B cell (primary cell): Measurements from ENCODE around the gene ZCCHC7. TPM values are rescaled to one million over a fixed set of nuclear protein-coding genes. Genes with fewer than 3 reads are reported as not detected.

ENCODE experiments used
- ATAC-seq: fragments of 200-7000 bp; cut with Tn5 transposase; one replicate; pipeline ENCODE4 v1.10.0; 2021; ENCODE audit warnings: low read depth, mild to moderate bottlenecking, moderate number of reproducible peaks, moderate library complexity
- CTCF ChIA-PET: fragments of 350-600 bp; sonication (Branson Sonifier 250); formaldehyde crosslinking; loops from one replicate; lab custom pipeline; 2021; ENCODE audit warnings: antibody characterized with exemption, inconsistent platforms; lab: Charles Lee
- POLR2A ChIA-PET: fragments of 350-600 bp; sonication (Branson Sonifier 250); formaldehyde crosslinking; loops from one replicate; lab custom pipeline; 2021; ENCODE audit warnings: antibody characterized with exemption; lab: Charles Lee
- DNase-seq: peaks from one replicate; pipeline ENCODE4 v3.0.0; 2013
- H2AFZ ChIP-seq: 2 replicates; pipeline ENCODE4 v1.6.1; 2012; ENCODE audit warnings: mild to moderate bottlenecking, low read depth, low read length; ENCODE audit not compliant: insufficient read depth, poor library complexity, severe bottlenecking
- H3K27ac ChIP-seq, 2 donors: 1 replicate in 1 of 2; 2 replicates in 1 of 2; pipeline ENCODE4 v1.5.1; 2012 to 2013; ENCODE audit warnings: low read length in 2 of 2, mild to moderate bottlenecking in 2 of 2, moderate library complexity in 1 of 2
- H3K27me3 ChIP-seq, 4 experiments: fragments of 200-600 bp in 1 of 4; sonication (generic) in 1 of 4; replicated peaks in 1 of 4; 1 replicate in 2 of 4; 2 replicates in 2 of 4; pipeline versions ENCODE4 v1.6.1 to v1.7.0; 2013 to 2016; ENCODE audit warnings: low read length in 3 of 4, mild to moderate bottlenecking in 2 of 4, mixed read lengths in 1 of 4, moderate library complexity in 1 of 4; ENCODE audit not compliant: insufficient read depth in 4 of 4, control insufficient read depth in 3 of 4; ENCODE audit errors: control extremely low read depth in 1 of 4
- H3K36me3 ChIP-seq, 2 experiments: replicated peaks in 1 of 2; 1 replicate in 1 of 2; 2 replicates in 1 of 2; pipeline versions ENCODE4 v1.6.1 to v1.7.1; 2013; ENCODE audit warnings: low read length in 1 of 2; ENCODE audit not compliant: insufficient read depth in 2 of 2, control insufficient read depth in 1 of 2; ENCODE audit errors: control extremely low read depth in 1 of 2, extremely low read depth in 1 of 2
- H3K4me1 ChIP-seq, 2 donors: fragments of 200-600 bp in 1 of 2; sonication (generic) in 1 of 2; 1 replicate in 1 of 2; 2 replicates in 1 of 2; pipeline versions ENCODE4 v1.5.1 to v1.6.1; 2013 to 2017; ENCODE audit warnings: low read length in 2 of 2; ENCODE audit not compliant: control insufficient read depth in 2 of 2, insufficient read depth in 2 of 2
- H3K4me2 ChIP-seq: replicated peaks from 2 replicates; pipeline ENCODE3; 2012; ENCODE audit warnings: mild to moderate bottlenecking, low read depth, low read length; ENCODE audit not compliant: poor library complexity, severe bottlenecking
- H3K4me3 ChIP-seq, 5 experiments: fragments of 200-600 bp in 1 of 5; sonication (generic) in 1 of 5; 1 replicate in 3 of 5; 2 replicates in 2 of 5; pipeline versions ENCODE4 v1.5.1 to v1.7.0; 2011 to 2016; ENCODE audit warnings: low read length in 4 of 5, mild to moderate bottlenecking in 4 of 5, low read depth in 2 of 5, control low read depth in 1 of 5, moderate library complexity in 1 of 5; ENCODE audit not compliant: insufficient read depth in 1 of 5; ENCODE audit errors: control extremely low read depth in 1 of 5, extremely low read depth in 1 of 5
- H3K79me2 ChIP-seq: fragments of 200-600 bp; sonication (generic); one replicate; pipeline ENCODE4 v1.6.0; 2016; ENCODE audit warnings: low read length; ENCODE audit not compliant: control insufficient read depth, insufficient read depth
- H3K9ac ChIP-seq: fragments of 200-600 bp; sonication (generic); 2 replicates; pipeline ENCODE4 v1.6.1; 2017; ENCODE audit warnings: mild to moderate bottlenecking, low read length, moderate library complexity
- H3K9me3 ChIP-seq, 3 donors: one replicate each; pipeline versions ENCODE4 v1.6.1 to v1.7.1; 2013; ENCODE audit warnings: low read length in 2 of 3; ENCODE audit not compliant: control insufficient read depth in 2 of 3, insufficient read depth in 1 of 3; ENCODE audit errors: control extremely low read depth in 1 of 3
- H4K20me1 ChIP-seq: 2 replicates; pipeline ENCODE4 v1.6.0; 2012; ENCODE audit warnings: mild to moderate bottlenecking, low read length; ENCODE audit not compliant: insufficient read depth, control insufficient read depth, poor library complexity, severe bottlenecking
- H3K27ac Mint-ChIP-seq: one replicate; pipeline ENCODE4 v1.8.0; 2021; ENCODE audit warnings: mixed read lengths
- H3K27me3 Mint-ChIP-seq: one replicate; pipeline ENCODE4 v1.8.0; 2021; ENCODE audit warnings: mixed read lengths
- H3K4me1 Mint-ChIP-seq: one replicate; pipeline ENCODE4 v1.8.0; 2021; ENCODE audit warnings: mixed read lengths
- H3K4me3 Mint-ChIP-seq: one replicate; pipeline ENCODE4 v1.8.0; 2021; ENCODE audit warnings: mixed read lengths
- H3K9me3 Mint-ChIP-seq: one replicate; pipeline ENCODE4 v1.8.0; 2022; ENCODE audit warnings: mixed read lengths; ENCODE audit not compliant: insufficient read depth
- CTCF ChIP-seq: fragments of 200-600 bp; IDR thresholded peaks from one replicate; pipeline ENCODE4 v1.8.0; 2022; ENCODE audit warnings: antibody characterized with exemption, mild to moderate bottlenecking
- EZH2 ChIP-seq: IDR thresholded peaks from 2 replicates; pipeline ENCODE4 v1.6.1; 2012; ENCODE audit warnings: borderline replicate concordance, low read depth, mild to moderate bottlenecking, moderate library complexity, low read length; ENCODE audit not compliant: insufficient read depth, poor library complexity, severe bottlenecking
- WGBS: methylation state at CpG from one replicate; pipeline ENCODE4 v1.1.5; 2013; ENCODE audit warnings: missing lambda C conversion rate; ENCODE audit not compliant: insufficient coverage; 5-methylcytosine and 5-hydroxymethylcytosine counted together
- intact Hi-C: fragments of 100-400 bp; cut with micrococcal nuclease; formaldehyde crosslinking; loops from one replicate; pipeline ENCODE4 v1.10.0; 2022
- polyA plus RNA-seq: library from polyadenylated mRNA; depleted of rRNA; stranded (reverse); fragments of >200 nt; gene quantifications from 2 replicates; pipeline ENCODE4 v1.2.3, GENCODE V29; 2012
- total RNA-seq, 2 donors: library from RNA; stranded (reverse); fragments of 120-200 nt in 1 of 2; gene quantifications; 1 replicate in 1 of 2; 2 replicates in 1 of 2; pipeline versions ENCODE4 v1.2.3 to v1.2.4, GENCODE V29; 2013 to 2022

The ZCCHC7 gene
- total and polyA plus RNA-seq, 2 donors (not counting 1 experiment from before 2014, with no cell fraction given), result 56.3 to 83.5 TPM

- peak overlapping the region; percentile 82 for H3K4me3 Mint-ChIP-seq
- Histone ChIP-seq H3K9ac (peak overlapping the region; percentile 50), H4K20me1 (no peaks in the 10 kb centered on the region), H3K36me3 (peaks cover 2 to 9% of the 10 kb centered on the region in 2 experiments), H3K4me3 (peak overlapping the region; percentile 14 to 56 (median 41)), H3K27me3 (no peaks in the 10 kb centered on the region), H3K4me2 (peak overlapping the region; percentile 73), H2AFZ (peak overlapping the region; percentile 36), H3K9me3 (no peaks in the 10 kb centered on the region), H3K27ac (peak overlapping the region; percentile 89 to 92), H3K4me1 (peaks cover 42 to 70% of the 10 kb centered on the region in 2 donors), H3K79me2 (peaks cover 76% of the 10 kb centered on the region)
- ChIA-PET CTCF (interaction anchor here (1.0 kb wide), 2 partner anchors 67 to 191 kb away, joined by 3 to 4 read pairs; no protein-coding TSS in a partner anchor), POLR2A (interaction anchor here (0.6 to 0.7 kb wide), 2 partner anchors 12 to 65 kb away, joined by 3 read pairs; no protein-coding TSS in a partner anchor)
- H3K9me3 Mint-ChIP-seq, result no peaks in the 10 kb centered on the region
- peak; percentile 50 for ATAC-seq
- peaks cover 74% of the 10 kb centered on the region for H3K4me1 Mint-ChIP-seq
- TF ChIP-seq CTCF (no peak), EZH2 (no peak)
- intact Hi-C loops, result loop anchor here (1.0 kb wide), 1 partner anchor 10 kb away; no protein-coding TSS in a partner anchor
- WGBS, result 2% methylated on average over 4 of the region's 6 CpGs
- DNase-seq, result peak; percentile 63
- H3K27ac Mint-ChIP-seq, result peak overlapping the region; percentile 70
- H3K27me3 Mint-ChIP-seq, result no peaks in the 10 kb centered on the region
Observed at GRCh38 chr9:37187292-37187691, 66.9 kb downstream of the ZCCHC7 start.
